ENCODE data around the gene C6orf47. TPM values are rescaled to one million over a fixed set of nuclear protein-coding genes. Genes with fewer than 3 reads are reported as not detected.

Gene C6orf47
- total RNA-seq, 1 experiment from 2014 or later = 13.8 TPM

DNA sequence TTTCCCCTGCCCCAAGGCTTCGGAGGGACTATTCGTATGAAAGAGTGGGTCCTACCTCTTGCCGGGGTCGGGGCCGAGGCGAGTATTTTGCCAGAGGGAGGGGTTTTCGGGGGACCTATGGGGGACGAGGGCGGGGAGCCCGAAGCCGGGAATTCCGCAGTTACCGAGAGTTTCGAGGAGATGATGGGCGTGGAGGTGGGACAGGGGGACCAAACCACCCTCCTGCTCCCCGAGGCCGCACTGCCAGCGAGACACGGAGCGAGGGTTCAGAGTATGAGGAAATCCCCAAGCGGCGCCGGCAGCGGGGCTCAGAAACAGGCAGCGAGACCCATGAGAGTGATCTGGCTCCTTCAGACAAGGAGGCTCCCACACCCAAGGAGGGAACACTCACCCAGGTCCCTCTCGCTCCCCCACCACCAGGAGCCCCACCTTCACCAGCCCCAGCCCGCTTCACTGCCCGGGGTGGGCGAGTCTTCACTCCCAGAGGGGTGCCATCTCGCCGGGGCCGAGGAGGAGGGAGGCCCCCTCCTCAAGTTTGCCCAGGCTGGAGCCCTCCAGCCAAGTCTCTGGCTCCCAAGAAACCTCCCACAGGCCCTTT lies 28.8 kb downstream of the C6orf47 start:
- Histone ChIP-seq H3K27me3 (ENCODE audit: low read length) (no peaks in the 10 kb centered on the region), H3K27ac (ENCODE audit: low read length) (no peak overlapping the region), H3K79me2 (ENCODE audit: low read length) (no peaks in the 10 kb centered on the region; the same call in 1 of the 2 replicates), H3K4me3 (ENCODE audit: low read length) (no peak overlapping the region), H2AFZ (ENCODE audit: low read length) (no peak overlapping the region), H4K20me1 (ENCODE audit: insufficient read depth, low read depth, low read length) (peaks cover 34% of the 10 kb centered on the region; the same call in 1 of the 2 replicates), H3K36me3 (ENCODE audit: insufficient read depth, low read length) (peaks cover 72% of the 10 kb centered on the region), H3K4me1 (ENCODE audit: low read length) (peaks cover 28% of the 10 kb centered on the region), H3K9me3 (ENCODE audit: low read length) (no peaks in the 10 kb centered on the region), H3K9ac (ENCODE audit: low read length) (no peak overlapping the region), H3K4me2 (ENCODE audit: low read depth, low read length, poor library complexity, severe bottlenecking) (no peak overlapping the region), H3K9me2 (replicated peaks; ENCODE audit: insufficient read depth, low read length) (no peaks in the 10 kb centered on the region)
- DNase-seq = no peak

DNA sequence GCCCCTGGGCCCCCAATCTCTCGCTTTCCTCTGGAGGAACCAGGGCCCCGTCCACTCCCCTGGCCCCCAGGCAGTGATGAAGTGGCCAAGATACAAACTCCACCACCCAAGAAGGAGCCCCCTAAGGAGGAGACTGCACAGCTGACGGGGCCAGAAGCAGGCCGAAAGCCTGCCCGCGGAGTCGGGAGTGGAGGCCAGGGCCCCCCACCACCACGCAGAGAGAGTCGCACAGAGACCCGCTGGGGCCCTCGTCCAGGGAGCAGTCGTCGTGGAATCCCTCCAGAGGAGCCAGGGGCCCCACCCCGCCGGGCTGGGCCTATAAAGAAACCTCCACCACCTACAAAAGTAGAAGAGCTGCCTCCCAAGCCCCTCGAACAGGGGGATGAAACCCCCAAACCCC lies 29.4 kb downstream of the C6orf47 start:
- no peak overlapping the region for H3K27ac ChIP-seq (ENCODE audit: low read length)
- no peaks in the 10 kb centered on the region; the same call in 1 of the 2 replicates for H3K79me2 ChIP-seq (ENCODE audit: low read length)
- H4K20me1 ChIP-seq (ENCODE audit: insufficient read depth, low read depth, low read length) = peaks cover 37% of the 10 kb centered on the region; the same call in 1 of the 2 replicates
- DNase-seq = no peak
- no peak overlapping the region for H3K4me3 ChIP-seq (ENCODE audit: low read length)
- no peak overlapping the region for H2AFZ ChIP-seq (ENCODE audit: low read length)
- no peaks in the 10 kb centered on the region for H3K9me3 ChIP-seq (ENCODE audit: low read length)
- no peaks in the 10 kb centered on the region for H3K9me2 ChIP-seq (replicated peaks; ENCODE audit: insufficient read depth, low read length)
- no peak overlapping the region for H3K4me2 ChIP-seq (ENCODE audit: low read depth, low read length, poor library complexity, severe bottlenecking)
- peaks cover 73% of the 10 kb centered on the region for H3K36me3 ChIP-seq (ENCODE audit: insufficient read depth, low read length)
- peaks cover 22% of the 10 kb centered on the region for H3K4me1 ChIP-seq (ENCODE audit: low read length)
- H3K9ac ChIP-seq (ENCODE audit: low read length) = no peak overlapping the region
- H3K27me3 ChIP-seq (ENCODE audit: low read length) = no peaks in the 10 kb centered on the region

DNA sequence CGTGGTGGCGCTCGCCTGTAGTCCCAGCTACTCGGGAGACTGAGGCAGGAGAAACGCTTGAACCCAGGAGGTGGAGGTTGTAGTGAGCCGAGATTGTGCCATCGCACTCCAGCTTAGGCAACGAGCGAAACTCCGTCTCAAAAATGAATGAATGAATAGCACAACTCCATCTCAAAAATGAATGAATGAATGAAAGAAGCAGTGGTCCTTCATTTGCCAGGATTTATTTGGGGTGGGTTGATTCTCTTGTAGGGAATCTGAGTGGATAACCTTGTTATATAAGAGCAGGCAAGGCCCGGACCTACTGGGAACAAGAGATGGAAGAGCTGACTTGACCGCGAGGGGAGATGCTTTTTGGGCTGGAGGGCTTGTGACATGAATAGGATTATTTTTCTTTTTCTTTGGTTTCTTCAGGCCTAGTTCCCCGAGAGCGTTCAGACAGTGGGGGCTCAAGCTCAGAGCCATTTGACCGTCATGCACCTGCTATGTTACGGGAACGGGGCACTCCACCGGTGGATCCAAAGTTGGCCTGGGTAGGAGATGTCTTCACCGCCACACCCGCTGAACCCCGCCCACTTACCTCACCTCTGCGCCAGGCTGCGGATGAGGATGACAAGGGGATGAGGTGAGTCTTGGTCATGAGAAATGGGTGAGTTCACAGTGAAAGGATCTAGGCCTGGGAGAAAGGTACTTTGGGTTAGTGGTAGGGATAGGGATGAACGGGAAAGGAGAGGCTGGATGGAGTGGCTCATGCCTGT lies 30.2 kb downstream of the C6orf47 start:
- H3K27me3 ChIP-seq (ENCODE audit: low read length) = no peaks in the 10 kb centered on the region
- peaks cover 13% of the 10 kb centered on the region for H3K4me1 ChIP-seq (ENCODE audit: low read length)
- no peak overlapping the region for H3K27ac ChIP-seq (ENCODE audit: low read length)
- no peak overlapping the region for H3K4me2 ChIP-seq (ENCODE audit: low read depth, low read length, poor library complexity, severe bottlenecking)
- H3K36me3 ChIP-seq (ENCODE audit: insufficient read depth, low read length) = peaks cover 73% of the 10 kb centered on the region
- DNase-seq = no peak
- peaks cover 40% of the 10 kb centered on the region; the same call in 1 of the 2 replicates for H4K20me1 ChIP-seq (ENCODE audit: insufficient read depth, low read depth, low read length)
- H2AFZ ChIP-seq (ENCODE audit: low read length) = no peak overlapping the region
- peaks cover 7% of the 10 kb centered on the region for H3K79me2 ChIP-seq (ENCODE audit: low read length)
- no peak overlapping the region for H3K4me3 ChIP-seq (ENCODE audit: low read length)
- no peaks in the 10 kb centered on the region for H3K9me2 ChIP-seq (replicated peaks; ENCODE audit: insufficient read depth, low read length)
- no peak overlapping the region for H3K9ac ChIP-seq (ENCODE audit: low read length)
- no peaks in the 10 kb centered on the region for H3K9me3 ChIP-seq (ENCODE audit: low read length)

DNA sequence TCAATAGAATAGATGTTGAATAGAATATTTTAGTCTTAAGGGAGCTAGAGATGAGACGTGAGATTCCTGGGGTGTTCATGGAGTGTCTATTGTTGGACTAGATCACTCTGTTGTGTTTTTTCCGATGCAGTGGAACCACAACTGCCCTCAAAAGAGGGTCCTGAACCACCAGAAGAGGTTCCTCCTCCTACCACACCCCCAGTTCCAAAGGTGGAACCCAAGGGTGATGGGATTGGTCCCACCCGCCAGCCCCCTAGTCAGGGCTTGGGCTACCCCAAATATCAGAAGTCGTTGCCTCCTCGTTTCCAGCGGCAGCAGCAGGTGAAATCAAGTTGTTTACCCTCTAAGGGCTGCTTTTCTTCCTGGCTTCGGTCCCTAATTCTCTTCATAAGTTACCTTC lies 31.6 kb downstream of the C6orf47 start:
- Histone ChIP-seq H3K27ac (ENCODE audit: low read length) (no peak overlapping the region), H3K79me2 (ENCODE audit: low read length) (peaks cover 12% of the 10 kb centered on the region), H3K4me3 (ENCODE audit: low read length) (no peak overlapping the region), H3K27me3 (ENCODE audit: low read length) (no peaks in the 10 kb centered on the region), H3K36me3 (ENCODE audit: insufficient read depth, low read length) (peaks cover 73% of the 10 kb centered on the region), H3K9me2 (replicated peaks; ENCODE audit: insufficient read depth, low read length) (no peaks in the 10 kb centered on the region), H3K4me2 (ENCODE audit: low read depth, low read length, poor library complexity, severe bottlenecking) (no peak overlapping the region), H3K9me3 (ENCODE audit: low read length) (no peaks in the 10 kb centered on the region), H3K9ac (ENCODE audit: low read length) (no peak overlapping the region), H4K20me1 (ENCODE audit: insufficient read depth, low read depth, low read length) (peaks cover 35% of the 10 kb centered on the region; the same call in 1 of the 2 replicates), H3K4me1 (ENCODE audit: low read length) (peaks cover under 1% of the 10 kb centered on the region), H2AFZ (ENCODE audit: low read length) (no peak overlapping the region)
- no peak for DNase-seq

DNA sequence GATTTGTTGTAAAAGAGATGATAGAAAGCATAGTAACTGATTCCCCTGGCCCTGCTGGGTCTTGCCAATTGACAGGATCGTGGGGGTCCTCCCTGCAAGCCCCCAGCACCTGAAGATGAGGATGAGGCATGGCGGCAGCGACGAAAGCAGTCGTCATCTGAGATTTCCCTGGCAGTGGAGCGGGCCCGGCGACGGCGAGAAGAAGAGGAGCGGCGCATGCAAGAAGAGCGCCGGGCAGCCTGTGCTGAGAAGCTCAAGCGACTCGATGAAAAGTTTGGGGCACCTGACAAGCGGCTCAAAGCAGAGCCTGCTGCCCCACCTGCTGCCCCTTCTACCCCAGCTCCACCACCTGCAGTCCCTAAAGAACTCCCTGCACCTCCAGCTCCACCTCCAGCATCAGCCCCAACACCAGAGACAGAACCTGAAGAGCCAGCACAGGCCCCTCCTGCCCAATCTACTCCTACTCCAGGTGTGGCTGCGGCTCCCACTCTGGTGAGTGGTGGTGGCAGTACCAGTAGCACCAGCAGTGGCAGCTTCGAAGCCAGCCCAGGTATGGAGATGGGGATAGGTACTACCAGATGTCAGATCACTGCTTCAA lies 32.8 kb downstream of the C6orf47 start:
- no peaks in the 10 kb centered on the region for H3K9me2 ChIP-seq (replicated peaks; ENCODE audit: insufficient read depth, low read length)
- no peak overlapping the region for H3K4me2 ChIP-seq (ENCODE audit: low read depth, low read length, poor library complexity, severe bottlenecking)
- peaks cover 24% of the 10 kb centered on the region for H3K79me2 ChIP-seq (ENCODE audit: low read length)
- no peak for DNase-seq
- H3K4me3 ChIP-seq (ENCODE audit: low read length) = no peak overlapping the region
- no peak overlapping the region for H3K9ac ChIP-seq (ENCODE audit: low read length)
- peaks cover 36% of the 10 kb centered on the region for H4K20me1 ChIP-seq (ENCODE audit: insufficient read depth, low read depth, low read length)
- H3K4me1 ChIP-seq (ENCODE audit: low read length) = peaks cover 2% of the 10 kb centered on the region
- no peaks in the 10 kb centered on the region for H3K27me3 ChIP-seq (ENCODE audit: low read length)
- H3K36me3 ChIP-seq (ENCODE audit: insufficient read depth, low read length) = peaks cover 77% of the 10 kb centered on the region
- H3K27ac ChIP-seq (ENCODE audit: low read length) = no peak overlapping the region
- H3K9me3 ChIP-seq (ENCODE audit: low read length) = no peaks in the 10 kb centered on the region
- no peak overlapping the region for H2AFZ ChIP-seq (ENCODE audit: low read length)

DNA sequence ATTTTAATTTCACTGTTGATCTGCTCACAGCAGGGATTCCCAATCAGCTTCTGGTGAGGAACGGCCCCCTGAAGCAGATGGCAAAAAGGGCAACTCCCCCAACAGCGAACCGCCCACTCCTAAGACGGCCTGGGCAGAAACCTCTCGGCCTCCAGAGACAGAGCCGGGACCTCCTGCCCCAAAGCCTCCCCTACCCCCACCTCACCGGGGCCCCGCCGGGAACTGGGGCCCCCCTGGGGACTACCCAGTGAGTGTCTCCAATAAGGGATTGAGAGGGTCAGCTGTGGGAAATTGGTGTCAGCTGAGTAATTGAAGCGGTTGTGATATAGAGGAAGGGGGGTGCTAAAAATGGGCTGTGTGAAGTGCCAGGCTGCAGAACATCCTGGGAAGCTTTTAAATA lies 33.6 kb downstream of the C6orf47 start:
- Histone ChIP-seq H3K9me2 (replicated peaks; ENCODE audit: insufficient read depth, low read length) (no peaks in the 10 kb centered on the region), H4K20me1 (ENCODE audit: insufficient read depth, low read depth, low read length) (peaks cover 43% of the 10 kb centered on the region), H3K4me2 (ENCODE audit: low read depth, low read length, poor library complexity, severe bottlenecking) (no peak overlapping the region), H2AFZ (ENCODE audit: low read length) (no peak overlapping the region), H3K27ac (ENCODE audit: low read length) (no peak overlapping the region), H3K36me3 (ENCODE audit: insufficient read depth, low read length) (peaks cover 83% of the 10 kb centered on the region), H3K9ac (ENCODE audit: low read length) (no peak overlapping the region), H3K79me2 (ENCODE audit: low read length) (peaks cover 32% of the 10 kb centered on the region), H3K4me1 (ENCODE audit: low read length) (peaks cover 10% of the 10 kb centered on the region), H3K4me3 (ENCODE audit: low read length) (no peak overlapping the region), H3K9me3 (ENCODE audit: low read length) (no peaks in the 10 kb centered on the region), H3K27me3 (ENCODE audit: low read length) (no peaks in the 10 kb centered on the region)
- DNase-seq = no peak

DNA sequence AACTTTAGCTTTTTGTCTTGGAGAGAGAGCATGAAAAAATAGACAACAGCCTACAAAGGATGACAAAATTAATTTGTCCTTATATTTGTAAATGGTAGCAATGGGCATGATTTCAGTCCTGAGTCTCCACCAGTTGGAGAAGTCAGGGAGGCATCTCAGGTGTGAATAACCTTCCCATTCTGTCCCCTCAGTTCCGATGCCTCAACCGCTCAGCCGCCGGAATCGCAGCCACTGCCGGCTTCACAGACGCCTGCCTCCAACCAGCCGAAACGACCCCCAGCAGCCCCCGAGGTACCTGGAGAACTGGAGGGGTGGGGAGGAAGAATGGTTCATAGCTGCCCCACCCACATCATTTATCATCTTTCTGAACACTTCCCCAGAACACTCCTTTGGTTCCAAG lies 36.5 kb downstream of the C6orf47 start:
- no peak overlapping the region for H2AFZ ChIP-seq (ENCODE audit: low read length)
- peaks cover 69% of the 10 kb centered on the region for H3K36me3 ChIP-seq (ENCODE audit: insufficient read depth, low read length)
- H3K4me1 ChIP-seq (ENCODE audit: low read length) = peaks cover 21% of the 10 kb centered on the region
- no peak overlapping the region for H3K27ac ChIP-seq (ENCODE audit: low read length)
- no peaks in the 10 kb centered on the region for H3K9me2 ChIP-seq (replicated peaks; ENCODE audit: insufficient read depth, low read length)
- peaks cover 46% of the 10 kb centered on the region for H3K79me2 ChIP-seq (ENCODE audit: low read length)
- H3K9ac ChIP-seq (ENCODE audit: low read length) = no peak overlapping the region
- H3K4me3 ChIP-seq (ENCODE audit: low read length) = no peak overlapping the region
- no peaks in the 10 kb centered on the region for H3K9me3 ChIP-seq (ENCODE audit: low read length)
- H3K27me3 ChIP-seq (ENCODE audit: low read length) = no peaks in the 10 kb centered on the region
- H4K20me1 ChIP-seq (ENCODE audit: insufficient read depth, low read depth, low read length) = peaks cover 40% of the 10 kb centered on the region
- no peak overlapping the region for H3K4me2 ChIP-seq (ENCODE audit: low read depth, low read length, poor library complexity, severe bottlenecking)
- no peak for DNase-seq

DNA sequence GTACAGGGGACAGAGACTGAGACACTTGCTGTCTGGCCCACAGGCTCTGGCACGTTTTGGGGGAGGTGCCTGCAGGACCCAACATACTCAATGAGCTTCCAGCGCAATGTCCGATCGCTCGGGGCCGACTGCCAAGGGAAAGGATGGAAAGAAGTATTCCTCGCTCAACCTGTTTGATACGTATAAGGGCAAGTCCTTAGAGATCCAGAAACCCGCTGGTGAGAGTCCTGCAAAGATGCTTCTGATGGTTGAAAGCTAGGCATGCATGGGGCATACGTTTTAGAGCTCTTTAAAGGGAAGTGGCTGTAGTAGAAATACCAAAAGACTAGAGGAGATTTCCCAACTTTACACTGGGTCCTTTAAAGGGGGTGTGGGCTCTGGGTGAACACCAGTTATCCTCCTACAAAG lies 37.9 kb downstream of the C6orf47 start:
- Histone ChIP-seq H3K4me3 (ENCODE audit: low read length) (no peak overlapping the region), H3K9me3 (ENCODE audit: low read length) (no peaks in the 10 kb centered on the region), H3K4me1 (ENCODE audit: low read length) (peaks cover 21% of the 10 kb centered on the region), H3K9ac (ENCODE audit: low read length) (peak overlapping the region; percentile 100; the same call in 1 of the 2 replicates), H3K9me2 (replicated peaks; ENCODE audit: insufficient read depth, low read length) (no peaks in the 10 kb centered on the region), H3K4me2 (ENCODE audit: low read depth, low read length, poor library complexity, severe bottlenecking) (peak overlapping the region; percentile 98), H3K79me2 (ENCODE audit: low read length) (peaks cover 46% of the 10 kb centered on the region), H3K27me3 (ENCODE audit: low read length) (no peaks in the 10 kb centered on the region), H2AFZ (ENCODE audit: low read length) (no peak overlapping the region), H3K27ac (ENCODE audit: low read length) (no peak overlapping the region), H4K20me1 (ENCODE audit: insufficient read depth, low read depth, low read length) (peaks cover 39% of the 10 kb centered on the region), H3K36me3 (ENCODE audit: insufficient read depth, low read length) (peaks cover 59% of the 10 kb centered on the region)
- DNase-seq = peak; percentile 38
